NCI-H526 (cell line): ENCODE measurements around the gene TSPAN13.

Source experiments
- DNase-seq, 2 experiments: peaks; one replicate each; lab custom pipeline; 2025; lab: John Stamatoyannopoulos, UW

The TSPAN13 gene

DNA sequence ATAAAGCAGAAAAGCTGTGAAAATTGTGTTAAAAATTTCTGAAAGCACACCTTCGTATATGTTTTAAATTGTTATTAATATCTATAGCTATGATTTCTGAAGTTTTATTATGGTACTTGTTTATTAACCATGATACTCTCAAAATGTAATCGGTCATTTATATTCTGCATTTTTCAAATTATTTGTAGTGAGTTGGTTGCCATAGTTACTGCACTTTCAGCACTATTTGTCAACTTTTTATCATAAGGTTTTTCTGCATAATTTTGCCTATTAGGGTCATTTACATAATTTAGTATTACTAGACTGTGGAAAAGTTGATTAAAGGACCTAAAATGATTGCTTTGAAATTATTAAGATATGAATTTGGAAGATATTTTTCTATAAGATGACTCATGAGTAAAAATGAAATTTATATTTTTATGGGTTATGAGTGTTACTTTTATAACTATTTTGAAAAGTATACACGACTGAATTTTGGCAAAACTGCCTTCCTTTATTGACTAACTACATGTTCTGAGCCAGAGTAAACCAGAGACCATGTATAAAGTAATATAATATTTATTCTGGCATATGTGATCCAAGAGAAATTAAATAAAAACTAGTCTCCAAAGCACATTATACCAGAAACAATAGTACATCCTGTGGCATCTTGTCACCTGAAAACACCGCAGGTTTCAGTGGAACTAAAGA lies 59.1 kb downstream of the TSPAN13 start:
- DNase-seq: no peak

DNA sequence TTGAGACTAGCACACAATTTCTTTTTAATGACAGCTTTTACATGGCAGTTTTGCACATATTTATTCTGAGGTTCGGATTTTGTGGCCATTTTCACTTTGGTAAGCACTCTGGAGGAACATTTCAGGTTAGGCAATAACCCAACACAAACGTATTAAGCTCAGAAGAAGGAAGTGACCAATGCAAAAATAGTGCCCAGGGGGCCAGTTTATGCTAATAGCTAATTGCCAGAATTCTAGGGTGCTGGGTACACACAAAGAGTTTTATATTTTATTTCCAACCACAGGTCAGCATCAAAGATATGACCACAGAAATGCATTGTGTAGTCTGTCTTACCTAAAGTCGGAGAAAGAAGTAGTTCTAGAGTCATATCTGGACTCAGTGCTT lies 59.7 kb downstream of the TSPAN13 start:
- DNase-seq: no peak

DNA sequence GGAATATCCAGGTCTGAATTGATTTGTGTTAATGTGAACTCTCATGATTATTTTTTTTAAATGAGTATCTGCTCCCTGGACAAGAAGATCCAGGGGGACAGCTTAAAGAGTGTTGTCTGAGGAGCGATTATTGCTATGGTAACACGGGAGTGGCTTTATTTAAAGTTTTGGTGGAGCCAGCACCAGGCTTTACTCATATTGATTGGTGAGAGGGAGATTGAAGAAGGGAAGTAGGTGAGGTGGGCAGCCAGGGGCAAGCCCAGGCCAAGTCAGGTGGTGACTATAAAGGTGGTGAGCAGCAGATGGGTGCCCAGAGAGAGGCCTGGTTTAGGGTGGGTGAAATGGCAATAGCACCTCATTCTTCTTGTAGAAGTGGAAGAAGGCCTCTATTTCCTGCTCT lies 61.4 kb downstream of the TSPAN13 start:
- no peak for DNase-seq

DNA sequence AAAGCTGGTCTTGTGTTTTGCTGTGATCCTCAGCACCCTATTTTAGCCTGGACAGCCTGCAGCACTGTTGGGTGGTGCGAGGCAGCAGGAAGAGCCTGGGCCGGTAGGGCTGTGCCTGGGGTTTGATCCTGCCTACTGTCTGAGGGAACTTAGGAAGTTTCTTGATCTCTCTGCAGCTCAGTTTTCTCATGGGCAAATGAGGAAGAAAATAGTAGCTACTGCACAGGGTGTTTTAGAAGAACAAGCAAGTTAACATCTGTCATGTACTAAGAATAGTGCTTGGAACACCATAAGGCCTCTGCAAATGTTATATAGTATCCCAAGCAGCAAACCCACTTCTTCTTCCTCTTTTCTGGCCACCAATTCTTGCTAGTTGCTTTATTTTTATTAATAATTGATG lies 63.3 kb downstream of the TSPAN13 start:
- no peak for DNase-seq

DNA sequence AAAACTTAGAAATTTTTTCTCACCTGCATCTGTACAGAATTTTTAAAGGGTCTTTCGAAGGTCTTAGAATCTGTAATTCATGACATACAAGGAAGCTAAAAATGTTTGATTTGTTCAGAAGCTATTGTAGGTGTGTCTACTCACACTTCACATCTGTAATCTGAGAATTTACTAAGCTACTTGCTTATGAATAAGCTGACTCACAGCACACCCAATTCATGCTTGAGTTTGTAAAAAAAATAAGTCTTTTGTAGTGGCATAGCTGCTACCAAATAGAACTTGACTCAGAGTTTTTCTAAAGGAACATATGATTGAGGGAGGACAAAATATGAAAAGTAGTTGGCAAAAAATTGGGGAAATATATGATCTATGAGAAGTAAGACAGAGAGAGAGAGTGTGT lies 64.0 kb downstream of the TSPAN13 start:
- no peak for DNase-seq

DNA sequence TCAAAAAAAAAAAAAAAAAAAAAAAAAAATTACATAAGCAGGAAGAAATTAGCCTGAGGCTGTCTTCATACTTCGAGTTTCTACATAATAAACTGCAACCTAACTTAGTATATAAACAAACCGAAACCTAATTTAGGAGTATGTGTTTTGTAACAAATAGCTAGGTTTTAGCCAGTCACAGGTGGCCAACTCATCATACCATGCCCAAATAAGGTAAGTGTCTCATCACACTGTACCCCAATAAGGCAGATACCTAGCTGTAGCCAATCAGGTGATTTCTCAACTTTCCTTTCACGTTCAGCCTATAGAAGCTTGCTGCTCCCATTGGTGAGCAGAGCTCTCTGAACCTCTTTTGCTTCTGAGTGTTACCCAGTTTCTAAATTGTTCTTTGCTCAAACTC lies 65.2 kb downstream of the TSPAN13 start:
- DNase-seq: no peak

DNA sequence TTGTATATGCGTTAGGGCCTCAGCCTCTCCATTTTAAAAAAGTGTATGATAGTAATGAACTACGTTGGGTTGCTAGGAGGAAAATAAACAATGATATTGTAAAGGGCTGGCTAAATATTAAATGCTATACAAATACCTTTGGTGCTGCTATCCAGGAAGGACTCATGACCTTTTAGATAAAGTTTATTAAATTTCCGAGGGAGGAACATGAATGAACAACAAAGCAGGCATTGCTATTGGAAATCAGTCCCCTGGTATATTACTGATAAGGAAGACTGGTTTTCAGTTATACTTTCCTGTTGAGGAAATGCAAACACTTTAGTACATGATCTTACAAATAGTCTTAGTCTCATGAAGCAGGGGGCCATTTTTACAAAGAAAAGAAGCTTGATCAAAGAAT lies 68.5 kb downstream of the TSPAN13 start:
- DNase-seq: no peak

DNA sequence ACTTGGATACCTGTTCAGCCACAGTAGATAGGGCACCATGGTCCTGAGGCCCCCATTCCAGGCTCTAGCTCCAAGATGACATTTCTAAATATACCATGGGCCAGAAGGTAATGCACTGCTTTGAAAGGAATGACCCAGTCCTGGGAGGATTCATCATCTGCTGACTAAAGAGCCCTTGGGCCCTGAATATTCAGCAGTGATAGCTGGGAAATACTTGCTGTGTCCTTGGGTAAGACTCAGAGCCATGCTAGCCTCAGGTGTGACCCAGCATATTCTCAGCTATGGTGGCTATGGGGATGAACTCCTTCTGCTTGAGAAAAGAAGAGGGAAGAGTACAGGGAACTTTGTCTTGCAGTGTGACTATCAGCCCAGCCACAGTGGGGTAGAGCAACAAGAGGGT lies 72.5 kb downstream of the TSPAN13 start:
- no peak for DNase-seq

DNA sequence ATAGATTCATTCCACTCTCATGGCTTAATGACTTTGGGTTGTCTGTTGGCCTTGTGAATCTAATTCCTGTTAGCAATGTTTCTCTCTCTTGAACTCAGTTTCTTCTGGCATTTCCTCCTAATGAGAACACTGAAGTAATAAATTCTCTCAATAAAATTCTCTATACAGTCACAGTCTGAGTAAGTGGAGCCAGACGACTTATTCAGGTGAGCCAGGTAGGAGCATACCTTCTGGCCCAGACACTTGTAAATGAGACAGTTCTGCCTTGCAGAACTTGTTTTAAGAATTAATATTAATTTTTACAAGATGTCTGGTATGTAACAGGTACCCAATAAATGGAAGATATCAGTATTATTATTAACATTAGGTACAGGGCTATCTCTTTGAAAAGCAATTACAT lies 79.8 kb downstream of the TSPAN13 start:
- DNase-seq: no peak
